ENCODE measurements around the gene NEMP1.

DNA sequence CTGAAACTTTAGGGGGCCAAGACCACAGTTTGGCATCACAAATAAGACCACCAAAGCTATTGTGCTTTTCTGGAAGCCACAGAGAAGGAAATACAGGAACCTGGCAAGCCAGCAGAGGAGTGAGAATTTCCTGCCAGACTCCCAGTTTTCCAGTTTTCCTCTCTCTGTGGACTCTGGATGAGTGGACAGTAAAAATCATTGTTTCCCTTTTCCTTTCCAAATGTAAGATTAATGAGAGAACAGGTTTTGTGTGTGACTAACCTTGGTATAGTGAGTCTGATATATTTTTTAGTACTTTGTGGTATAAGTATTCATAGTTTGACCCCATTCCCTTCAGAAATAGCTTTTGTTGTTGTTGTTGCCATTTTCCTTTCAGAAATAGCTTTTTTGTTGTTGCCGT, 59.7 kb downstream of the NEMP1 start:
- TF ChIP-seq, protein P1, sequence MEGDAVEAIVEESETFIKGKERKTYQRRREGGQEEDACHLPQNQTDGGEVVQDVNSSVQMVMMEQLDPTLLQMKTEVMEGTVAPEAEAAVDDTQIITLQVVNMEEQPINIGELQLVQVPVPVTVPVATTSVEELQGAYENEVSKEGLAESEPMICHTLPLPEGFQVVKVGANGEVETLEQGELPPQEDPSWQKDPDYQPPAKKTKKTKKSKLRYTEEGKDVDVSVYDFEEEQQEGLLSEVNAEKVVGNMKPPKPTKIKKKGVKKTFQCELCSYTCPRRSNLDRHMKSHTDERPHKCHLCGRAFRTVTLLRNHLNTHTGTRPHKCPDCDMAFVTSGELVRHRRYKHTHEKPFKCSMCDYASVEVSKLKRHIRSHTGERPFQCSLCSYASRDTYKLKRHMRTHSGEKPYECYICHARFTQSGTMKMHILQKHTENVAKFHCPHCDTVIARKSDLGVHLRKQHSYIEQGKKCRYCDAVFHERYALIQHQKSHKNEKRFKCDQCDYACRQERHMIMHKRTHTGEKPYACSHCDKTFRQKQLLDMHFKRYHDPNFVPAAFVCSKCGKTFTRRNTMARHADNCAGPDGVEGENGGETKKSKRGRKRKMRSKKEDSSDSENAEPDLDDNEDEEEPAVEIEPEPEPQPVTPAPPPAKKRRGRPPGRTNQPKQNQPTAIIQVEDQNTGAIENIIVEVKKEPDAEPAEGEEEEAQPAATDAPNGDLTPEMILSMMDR (conservative IDR thresholded peaks at IDR 0.05; ENCODE audit: low read depth, low read length) = no peak
- TF ChIP-seq EZH2phosphoT487 (IDR thresholded peaks at IDR 0.05; ENCODE audit: borderline replicate concordance, low read length) (no peak), EZH2 (IDR thresholded peaks at IDR 0.05; ENCODE audit: low read length, unreplicated experiment) (no peak)
